Astrocyte (in vitro differentiated cells and primary cell): ENCODE data around the gene COMMD7.

Source experiments
- EZH2 ChIP-seq: IDR thresholded peaks from 2 replicates; pipeline ENCODE4 v1.6.1; 2012; ENCODE audit warnings: mild to moderate bottlenecking, low read length, inconsistent platforms; ENCODE audit not compliant: insufficient read depth
- TF ChIP-seq, protein P1 (sequence below): IDR thresholded peaks from 2 replicates; pipeline ENCODE4 v1.5.1; 2011; ENCODE audit warnings: low read depth, mild to moderate bottlenecking, inconsistent platforms, low read length, moderate library complexity; ENCODE audit not compliant: insufficient read depth

DNA sequence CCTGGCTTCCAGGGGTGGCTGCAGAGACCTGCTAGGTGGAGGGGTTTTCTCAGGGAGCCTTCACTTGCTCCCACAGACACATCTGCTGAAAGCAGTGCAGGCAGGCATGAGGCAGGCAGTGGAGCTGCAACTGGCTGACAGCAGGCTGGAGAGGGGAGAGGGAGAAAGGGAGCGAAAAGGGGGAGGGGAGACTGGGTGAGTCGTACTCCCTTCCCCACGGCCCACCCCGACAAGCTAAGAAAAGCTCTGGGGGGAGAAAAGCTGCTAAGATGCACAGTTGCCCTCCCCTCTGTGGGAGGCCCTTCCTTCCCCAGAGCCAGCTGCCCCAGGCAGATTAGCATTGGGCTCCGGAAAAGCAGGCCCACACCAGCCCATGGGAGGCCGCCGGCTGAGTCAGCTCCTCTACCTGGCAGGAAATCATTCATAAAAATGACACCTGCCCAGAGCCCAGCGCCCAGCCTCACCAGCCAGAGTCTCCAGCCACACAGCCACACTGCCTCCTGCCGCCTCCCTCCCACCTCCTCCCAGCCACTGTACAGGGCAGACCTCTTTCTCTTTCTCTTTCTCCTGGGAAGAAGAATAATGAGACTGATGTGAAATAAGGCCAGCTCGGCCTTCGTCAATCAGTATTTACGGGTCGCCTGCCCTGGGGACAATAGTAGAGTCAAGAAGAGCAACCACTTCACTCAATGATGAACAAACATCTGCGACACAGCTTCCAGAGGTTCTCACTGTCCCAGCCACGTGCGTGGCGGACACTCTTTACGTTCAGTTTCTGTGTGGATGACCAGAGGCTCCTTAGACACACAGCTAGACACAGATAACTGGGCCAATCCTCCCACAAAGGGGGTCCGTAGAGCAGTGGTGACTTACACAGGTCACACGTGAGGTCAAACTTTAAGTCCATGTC is 61.8 kb downstream of the COMMD7 start:
- TF ChIP-seq, protein P1, sequence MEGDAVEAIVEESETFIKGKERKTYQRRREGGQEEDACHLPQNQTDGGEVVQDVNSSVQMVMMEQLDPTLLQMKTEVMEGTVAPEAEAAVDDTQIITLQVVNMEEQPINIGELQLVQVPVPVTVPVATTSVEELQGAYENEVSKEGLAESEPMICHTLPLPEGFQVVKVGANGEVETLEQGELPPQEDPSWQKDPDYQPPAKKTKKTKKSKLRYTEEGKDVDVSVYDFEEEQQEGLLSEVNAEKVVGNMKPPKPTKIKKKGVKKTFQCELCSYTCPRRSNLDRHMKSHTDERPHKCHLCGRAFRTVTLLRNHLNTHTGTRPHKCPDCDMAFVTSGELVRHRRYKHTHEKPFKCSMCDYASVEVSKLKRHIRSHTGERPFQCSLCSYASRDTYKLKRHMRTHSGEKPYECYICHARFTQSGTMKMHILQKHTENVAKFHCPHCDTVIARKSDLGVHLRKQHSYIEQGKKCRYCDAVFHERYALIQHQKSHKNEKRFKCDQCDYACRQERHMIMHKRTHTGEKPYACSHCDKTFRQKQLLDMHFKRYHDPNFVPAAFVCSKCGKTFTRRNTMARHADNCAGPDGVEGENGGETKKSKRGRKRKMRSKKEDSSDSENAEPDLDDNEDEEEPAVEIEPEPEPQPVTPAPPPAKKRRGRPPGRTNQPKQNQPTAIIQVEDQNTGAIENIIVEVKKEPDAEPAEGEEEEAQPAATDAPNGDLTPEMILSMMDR = no peak
- no peak for TF ChIP-seq EZH2
